PC-9 (cell line): ENCODE results near the gene NOTO.

Experiments
- CTCF ChIP-seq: fragments of 200-600 bp; sonication (generic); conservative IDR thresholded peaks from 2 replicates; pipeline ENCODE4 v1.6.1; 2017; ENCODE audit warnings: mixed run types, antibody characterized with exemption, mild to moderate bottlenecking, moderate library complexity
- EZH2 ChIP-seq: fragments of 200-600 bp; sonication (generic); IDR thresholded peaks from 2 replicates; pipeline ENCODE4 v1.8.0; 2017; ENCODE audit warnings: antibody characterized with exemption, low read depth

- TF ChIP-seq CTCF = no peak
- no peak for TF ChIP-seq EZH2
Measured at GRCh38 chr2:73253400-73253799, 51.0 kb downstream of the NOTO start.
